Mammary epithelial cell (primary cell): ENCODE results near the gene DEFB115.

Experiments used
- CTCF ChIP-seq, 2 donors: IDR thresholded peaks in 1 of 2; conservative IDR thresholded peaks in 1 of 2; 2 replicates each; pipeline ENCODE4 v1.5.1; 2011 to 2012; ENCODE audit warnings: inconsistent platforms in 2 of 2, low read length in 2 of 2, mild to moderate bottlenecking in 2 of 2, control low read depth in 1 of 2, low read depth in 1 of 2; ENCODE audit not compliant: insufficient read depth in 1 of 2; ENCODE audit errors: extremely low read depth in 1 of 2
- EZH2 ChIP-seq: IDR thresholded peaks from 2 replicates; pipeline ENCODE4 v1.6.1; 2012; ENCODE audit warnings: low read length, inconsistent platforms, borderline replicate concordance

- TF ChIP-seq CTCF (conservative IDR thresholded peaks at IDR 0.05 in 1 of 2, IDR thresholded peaks at IDR 0.05 in 1 of 2; ENCODE audit: extremely low read depth in 1 of 2, insufficient read depth in 1 of 2, low read depth in 1 of 2, low read length in 2 of 2), result peak; percentile 33 to 54
- no peak for TF ChIP-seq EZH2
These were observed 3.0 kb downstream of the DEFB115 start for GRCh38 chr20:31260326-31260932.
